NCI-H446 treated with DMSO at 0.1 percent for 48 hours (cell line): ENCODE data around the gene MSANTD2.
A peak's percentile ranks its signal among the peaks of the same experiment; 100 is the strongest.
"Not testable (repeated sequence)": the region's sequence is repeated elsewhere in the genome, so short reads cannot be mapped to it uniquely, and the experiment has no call there.

Experiments
- DNase-seq: peaks from one replicate; lab custom pipeline; 2025; lab: John Stamatoyannopoulos, UW

The MSANTD2 gene

GRCh38 chr11:124776865-124777645, 23.2 kb downstream of the MSANTD2 start:
- no peak for DNase-seq

GRCh38 chr11:124770959-124771358, 29.2 kb downstream of the MSANTD2 start:
- DNase-seq = not testable (repeated sequence)

GRCh38 chr11:124769806-124770774, 30.1 kb downstream of the MSANTD2 start:
- DNase-seq = no peak

GRCh38 chr11:124768914-124769313, 31.3 kb downstream of the MSANTD2 start:
- no peak for DNase-seq

- no peak for DNase-seq
Observed at GRCh38 chr11:124766156-124766555, 34.0 kb downstream of the MSANTD2 start.

GRCh38 chr11:124763156-124763947, 36.9 kb downstream of the MSANTD2 start:
- DNase-seq = peak; percentile 33

- DNase-seq = no peak
Observed at GRCh38 chr11:124762624-124763155, 37.5 kb downstream of the MSANTD2 start.

GRCh38 chr11:124762105-124762623, 38.0 kb downstream of the MSANTD2 start, which contains the start of gene ESAM:
TSS of gene ESAM (minus strand) at chr11:124762290. CDS start at chr11:124762154, 136 bp downstream.
- DNase-seq = no peak

GRCh38 chr11:124761301-124762104, 38.7 kb downstream of the MSANTD2 start:
- no peak for DNase-seq

- DNase-seq = no peak
Observed at GRCh38 chr11:124760806-124761205, 39.4 kb downstream of the MSANTD2 start.

- no peak for DNase-seq
Observed at GRCh38 chr11:124760205-124760652, 40.0 kb downstream of the MSANTD2 start.

- DNase-seq = no peak
Observed at GRCh38 chr11:124759266-124760204, 40.7 kb downstream of the MSANTD2 start.

- peak; percentile 28 for DNase-seq
Observed at GRCh38 chr11:124758355-124759265, 41.6 kb downstream of the MSANTD2 start.

- DNase-seq = no peak
Observed at GRCh38 chr11:124757320-124757719, 42.9 kb downstream of the MSANTD2 start.

- DNase-seq = no peak
Observed at GRCh38 chr11:124756753-124757227, 43.4 kb downstream of the MSANTD2 start.

GRCh38 chr11:124756033-124756752, 44.0 kb downstream of the MSANTD2 start:
- no peak for DNase-seq

GRCh38 chr11:124754710-124755109, 45.5 kb downstream of the MSANTD2 start:
- no peak for DNase-seq
